IgD-negative memory B cell (primary cell): ENCODE measurements around the gene TMC3. TPM values are rescaled to one million over a fixed set of nuclear protein-coding genes. Genes with fewer than 3 reads are reported as not detected.

Experiments used
- H3K27ac Mint-ChIP-seq, 3 donors: one replicate each; pipeline ENCODE4 v1.8.0; 2020 to 2022; ENCODE audit warnings: mild to moderate bottlenecking in 3 of 3, mixed read lengths in 3 of 3, moderate library complexity in 1 of 3
- H3K27me3 Mint-ChIP-seq: one replicate; pipeline ENCODE4 v1.8.0; 2021; ENCODE audit warnings: mixed read lengths
- H3K36me3 Mint-ChIP-seq: one replicate; pipeline ENCODE4 v1.8.0; 2020; ENCODE audit warnings: mild to moderate bottlenecking, mixed read lengths
- H3K4me1 Mint-ChIP-seq, 3 donors: one replicate each; pipeline ENCODE4 v1.8.0; 2020 to 2022; ENCODE audit warnings: mixed read lengths in 3 of 3, mild to moderate bottlenecking in 1 of 3
- H3K4me3 Mint-ChIP-seq, 4 donors: one replicate each; pipeline ENCODE4 v1.8.0; 2020 to 2022; ENCODE audit warnings: mild to moderate bottlenecking in 4 of 4, mixed read lengths in 4 of 4, moderate library complexity in 3 of 4
- H3K9me3 Mint-ChIP-seq, 3 donors: one replicate each; pipeline ENCODE4 v1.8.0; 2020 to 2021; ENCODE audit warnings: mixed read lengths in 3 of 3, mild to moderate bottlenecking in 1 of 3
- polyA plus RNA-seq: library from polyadenylated mRNA; unstranded; fragments of 300-500 nt; fragmentation: Illumina TruSeq; gene quantifications from one replicate; pipeline ENCODE4 v1.2.3, GENCODE V29; 2021

The TMC3 gene
- polyA plus RNA-seq, 1 donor from 2014 or later: 0.04 TPM

GRCh38 chr15:81285461-81285860 lies 88.6 kb downstream of the TMC3 start:
- H3K27ac Mint-ChIP-seq: peak overlapping the region; percentile 96 to 98 (median 97)
- no peaks in the 10 kb centered on the region for H3K27me3 Mint-ChIP-seq
- H3K4me1 Mint-ChIP-seq: peaks cover 46 to 58% (median 53%) of the 10 kb centered on the region in 3 donors
- H3K36me3 Mint-ChIP-seq: no peaks in the 10 kb centered on the region
- peaks cover 0 to 4% (median 1%) of the 10 kb centered on the region in 3 donors for H3K9me3 Mint-ChIP-seq
- H3K4me3 Mint-ChIP-seq: peak overlapping the region; percentile 68 to 88 (median 83)

DNA sequence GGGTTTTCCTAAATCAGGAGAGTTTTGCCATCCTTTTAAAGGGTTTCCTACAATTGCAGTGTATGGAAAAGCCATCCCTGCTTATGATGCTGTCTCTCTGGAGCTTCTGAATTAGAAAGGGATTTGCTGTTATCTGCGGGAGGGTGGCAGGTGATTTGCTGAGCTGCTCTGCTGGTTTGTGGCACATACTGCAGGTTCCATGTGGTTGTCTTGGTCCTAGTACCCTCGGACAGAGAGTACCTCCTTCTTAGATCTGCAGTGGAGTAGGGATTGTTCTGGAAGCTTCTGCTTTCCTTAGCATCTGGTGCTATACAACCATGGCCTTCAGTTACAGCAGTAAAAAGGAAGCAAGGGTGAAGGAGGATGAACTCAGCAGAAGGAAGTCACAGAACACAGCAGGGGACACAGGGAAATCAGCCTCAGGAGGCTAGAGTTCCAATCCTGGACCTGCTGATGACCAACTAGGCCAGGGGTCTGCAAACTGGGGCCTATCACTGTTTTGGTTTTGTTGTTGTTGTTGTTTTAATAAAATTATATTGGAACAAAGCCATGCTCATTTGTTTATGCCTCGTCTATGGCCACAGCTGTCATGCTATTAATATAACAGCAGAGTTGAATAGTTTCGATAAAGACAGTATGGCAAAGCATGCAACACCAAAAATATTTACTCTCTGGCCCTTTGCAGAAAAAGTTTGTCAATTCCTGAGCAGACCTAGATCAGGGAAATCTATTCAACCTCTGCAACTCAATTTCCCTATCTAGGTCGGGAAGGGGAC lies 89.6 kb downstream of the TMC3 start:
- H3K27me3 Mint-ChIP-seq: no peaks in the 10 kb centered on the region
- peaks cover 43 to 52% (median 47%) of the 10 kb centered on the region in 3 donors for H3K4me1 Mint-ChIP-seq
- H3K27ac Mint-ChIP-seq: peak overlapping the region; percentile 96 to 98 (median 97)
- H3K4me3 Mint-ChIP-seq: peak overlapping the region; percentile 68 to 88 (median 78)
- peaks cover 0 to 4% (median 1%) of the 10 kb centered on the region in 3 donors for H3K9me3 Mint-ChIP-seq
- H3K36me3 Mint-ChIP-seq: no peaks in the 10 kb centered on the region

- no peaks in the 10 kb centered on the region for H3K9me3 Mint-ChIP-seq
- no peak overlapping the region for H3K4me3 Mint-ChIP-seq
- H3K27me3 Mint-ChIP-seq: no peaks in the 10 kb centered on the region
- no peaks in the 10 kb centered on the region for H3K36me3 Mint-ChIP-seq
- peaks cover 35 to 39% (median 38%) of the 10 kb centered on the region in 3 donors for H3K4me1 Mint-ChIP-seq
- H3K27ac Mint-ChIP-seq: no peak overlapping the region
Measured at GRCh38 chr15:81282911-81283310, 91.1 kb downstream of the TMC3 start.

- Mint-ChIP-seq H3K9me3 (peaks cover 0 to 2% (median 2%) of the 10 kb centered on the region in 3 donors), H3K27me3 (no peaks in the 10 kb centered on the region), H3K27ac (peak overlapping the region in 1 of 3 donors; percentile 76), H3K4me3 (no peak overlapping the region), H3K36me3 (peaks cover 1% of the 10 kb centered on the region), H3K4me1 (peaks cover 32 to 35% (median 35%) of the 10 kb centered on the region in 3 donors)
Measured at GRCh38 chr15:81282606-81282895, 91.5 kb downstream of the TMC3 start.

- peaks cover 0 to 4% (median 3%) of the 10 kb centered on the region in 3 donors for H3K9me3 Mint-ChIP-seq
- no peak overlapping the region for H3K4me3 Mint-ChIP-seq
- peaks cover 4% of the 10 kb centered on the region for H3K36me3 Mint-ChIP-seq
- peaks cover 28 to 33% (median 29%) of the 10 kb centered on the region in 3 donors for H3K4me1 Mint-ChIP-seq
- H3K27me3 Mint-ChIP-seq: no peaks in the 10 kb centered on the region
- H3K27ac Mint-ChIP-seq: peak overlapping the region in 2 of 3 donors; percentile 1 to 76
Measured at GRCh38 chr15:81281766-81282605, 92.0 kb downstream of the TMC3 start.

GRCh38 chr15:81281456-81281735 lies 92.6 kb downstream of the TMC3 start:
- Mint-ChIP-seq H3K36me3 (peaks cover 5% of the 10 kb centered on the region), H3K4me1 (peaks cover 24 to 27% (median 27%) of the 10 kb centered on the region in 3 donors), H3K4me3 (no peak overlapping the region), H3K27me3 (no peaks in the 10 kb centered on the region), H3K27ac (no peak overlapping the region), H3K9me3 (peaks cover 0 to 8% (median 8%) of the 10 kb centered on the region in 3 donors)

Other genes with a start within 250 kb of the TMC3 start
- gene CFAP161, start 239.9 kb downstream of the TMC3 start, polyA plus RNA-seq: not detected
- gene IL16, start 177.3 kb downstream of the TMC3 start, polyA plus RNA-seq: 301 TPM
- gene STARD5, start 50.1 kb downstream of the TMC3 start, polyA plus RNA-seq: 8.4 TPM